Brain microvascular endothelial cell (primary cell): Measurements from ENCODE around the gene TBX20.

ENCODE experiments used
- DNase-seq: peaks from one replicate; pipeline ENCODE4 v3.0.0-alpha.2; 2020
- H3K27ac ChIP-seq: fragments of 250-450 bp; sonication (Bioruptor Pico); 2 replicates; pipeline ENCODE4 v1.5.1; 2020; ENCODE audit warnings: mild to moderate bottlenecking, moderate library complexity
- H3K27me3 ChIP-seq: fragments of 250-450 bp; sonication (Bioruptor Pico); replicated peaks from 2 replicates; pipeline ENCODE4 v1.5.1; 2020; ENCODE audit warnings: mild to moderate bottlenecking
- H3K36me3 ChIP-seq: fragments of 250-450 bp; sonication (Bioruptor Pico); replicated peaks from 2 replicates; pipeline ENCODE4 v1.5.1; 2020; ENCODE audit warnings: mild to moderate bottlenecking
- H3K4me3 ChIP-seq: 2 replicates; pipeline ENCODE4 v1.5.1; 2011; ENCODE audit warnings: low read depth, mild to moderate bottlenecking, control low read depth, low read length, moderate library complexity
- CTCF ChIP-seq: IDR thresholded peaks from 2 replicates; pipeline ENCODE4 v1.5.1; 2011; ENCODE audit warnings: low read depth, mild to moderate bottlenecking, moderate library complexity, low read length, control low read depth, inconsistent platforms; ENCODE audit errors: missing control alignments
- in situ Hi-C: cut with HindIII; loops from 2 replicates; pipeline ENCODE4 v1.10.0; 2017; ENCODE audit warnings: low sequenced_read_pairs, low pct_ligation_motif_present

Gene TBX20

GRCh38 chr7:35257251-35258124, 3.6 kb upstream of the TBX20 start:
- Histone ChIP-seq H3K4me3 (no peak overlapping the region), H3K36me3 (no peaks in the 10 kb centered on the region), H3K27ac (no peak overlapping the region), H3K27me3 (peaks cover 93% of the 10 kb centered on the region)
- DNase-seq = no peak
- in situ Hi-C loops = no loop called here
- no peak for TF ChIP-seq CTCF

- Histone ChIP-seq H3K27me3 (peaks cover 95% of the 10 kb centered on the region), H3K27ac (no peak overlapping the region), H3K36me3 (no peaks in the 10 kb centered on the region), H3K4me3 (no peak overlapping the region)
- in situ Hi-C loops = no loop called here
- TF ChIP-seq CTCF = no peak
- DNase-seq = no peak
These were observed 2.6 kb upstream of the TBX20 start for GRCh38 chr7:35256256-35257175.

- Histone ChIP-seq H3K27me3 (peaks cover 97% of the 10 kb centered on the region), H3K36me3 (no peaks in the 10 kb centered on the region), H3K27ac (no peak overlapping the region), H3K4me3 (no peak overlapping the region)
- in situ Hi-C loops = no loop called here
- no peak for TF ChIP-seq CTCF
- no peak for DNase-seq
These were observed 1.7 kb upstream of the TBX20 start for GRCh38 chr7:35255443-35256255.

- no peak for TF ChIP-seq CTCF
- DNase-seq = no peak
- H3K27ac ChIP-seq = no peak overlapping the region
- no peaks in the 10 kb centered on the region for H3K36me3 ChIP-seq
- H3K4me3 ChIP-seq = peak overlapping the region; percentile 40
- in situ Hi-C loops = no loop called here
- peaks cover 97% of the 10 kb centered on the region for H3K27me3 ChIP-seq
These were observed 869 bp upstream of the TBX20 start for GRCh38 chr7:35254496-35255442.

GRCh38 chr7:35253460-35253709, 515 bp downstream of the TBX20 start:
- Histone ChIP-seq H3K4me3 (peak overlapping the region; percentile 47), H3K27me3 (peaks cover 97% of the 10 kb centered on the region), H3K27ac (no peak overlapping the region), H3K36me3 (no peaks in the 10 kb centered on the region)
- no peak for DNase-seq
- TF ChIP-seq CTCF = no peak
- in situ Hi-C loops = no loop called here
